ENCODE data around the gene MAGOH.
A peak's percentile ranks its signal among the peaks of the same experiment; 100 is the strongest.

MAGOH gene

DNA sequence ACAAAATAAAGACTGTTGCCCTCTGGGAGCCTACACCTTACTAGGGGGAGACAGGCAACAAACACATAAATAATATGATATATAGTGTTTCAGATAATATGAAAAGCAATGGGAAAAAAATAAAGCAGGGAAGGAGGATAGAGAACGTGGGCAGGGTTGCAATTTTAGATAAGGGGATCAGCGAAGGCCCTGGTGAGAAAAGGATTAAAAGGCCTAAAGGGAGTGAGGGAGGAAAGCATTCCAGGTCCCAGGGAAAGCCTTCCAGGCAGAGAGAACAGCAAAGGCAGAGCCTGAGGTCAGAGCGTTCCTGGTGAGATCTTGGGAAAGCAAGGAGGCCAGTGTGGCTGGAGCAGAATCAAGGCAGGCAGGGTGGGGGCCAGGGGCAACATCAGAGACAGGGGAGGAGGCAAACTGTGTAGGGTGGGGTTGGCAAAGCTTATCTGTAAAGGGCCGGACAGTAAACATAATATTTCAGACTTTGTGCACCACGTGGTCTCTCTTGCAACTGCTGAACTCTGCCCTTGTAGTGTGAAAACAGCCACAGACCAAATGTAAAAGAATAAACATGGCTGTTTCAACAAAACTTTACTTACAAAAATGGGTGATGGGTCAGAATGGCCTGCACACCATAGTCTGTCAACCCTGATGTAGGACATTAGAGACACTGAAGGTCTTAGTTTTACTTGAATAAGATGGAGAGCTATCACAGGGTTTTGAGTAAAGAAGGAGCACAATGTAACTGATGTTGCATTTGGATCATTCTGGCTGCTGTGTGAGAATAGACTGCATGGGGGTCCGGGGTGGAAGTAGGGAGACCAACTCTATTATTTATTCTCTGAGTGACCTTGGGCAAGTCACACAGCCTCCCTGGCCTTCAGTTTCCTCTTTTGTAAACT, 55.0 kb downstream of the MAGOH start:
- no peak for DNase-seq

- no peak for DNase-seq
Measured at GRCh38 chr1:53182716-53183094, 55.6 kb downstream of the MAGOH start.

DNA sequence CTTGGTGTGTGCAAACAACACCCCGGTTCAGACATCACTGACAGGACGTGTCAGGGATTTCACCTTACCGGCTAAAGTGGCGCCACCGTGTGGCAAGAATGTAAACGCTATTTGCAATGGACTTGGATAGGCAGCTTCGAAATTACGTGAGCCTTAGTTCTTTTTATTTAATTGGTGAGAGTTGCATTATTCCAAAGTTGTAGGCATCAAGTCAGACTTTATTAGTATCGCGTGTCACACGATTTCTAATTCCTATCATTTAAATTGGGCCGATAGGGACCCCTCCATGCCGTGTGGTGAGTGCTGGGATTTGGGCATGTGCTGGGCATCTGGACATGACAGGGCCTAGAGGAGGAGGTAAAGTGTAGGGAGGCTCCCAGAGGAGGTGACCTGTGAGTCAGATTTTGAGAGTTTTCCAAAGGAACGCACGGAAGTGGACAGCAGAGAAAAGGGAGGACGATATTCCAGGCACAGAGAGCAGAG, 56.2 kb downstream of the MAGOH start:
- peak; percentile 88 to 89 for DNase-seq

- no peak for DNase-seq
Measured at GRCh38 chr1:53180951-53181350, 57.4 kb downstream of the MAGOH start.

DNA sequence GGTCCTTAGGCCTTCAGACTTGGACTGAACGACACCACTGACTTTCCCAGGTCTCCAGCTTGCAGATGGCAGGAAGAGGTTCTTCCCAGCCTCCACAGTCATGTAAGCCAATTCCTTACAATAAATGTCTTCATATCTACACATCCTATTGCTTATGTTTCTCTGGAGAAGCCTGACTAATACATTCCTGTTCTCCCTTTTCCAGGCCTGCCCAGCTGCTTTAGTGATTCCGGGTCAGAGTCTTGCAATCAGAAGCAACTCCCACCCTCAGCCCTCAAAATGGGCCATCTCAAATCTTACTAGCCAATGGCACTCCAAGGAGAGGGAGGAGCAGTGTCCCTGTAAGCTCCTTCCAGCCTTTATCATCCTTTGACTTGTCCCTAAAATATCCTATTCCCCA, 58.1 kb downstream of the MAGOH start:
- no peak for DNase-seq
